Mucosa of gallbladder (tissue), 1 donor: ENCODE results near the gene CAMK2D. TPM values are rescaled to one million over a fixed set of nuclear protein-coding genes. Genes with fewer than 3 reads are reported as not detected.

Experiments used
- DNase-seq: peaks from one replicate; pipeline ENCODE4 v3.0.0-alpha.2; 2020; ENCODE audit warnings: low spot score
- total RNA-seq: library from RNA; stranded (reverse); gene quantifications from one replicate; pipeline ENCODE4 v1.2.1, GENCODE V29; 2021
- donor health status: DM: no; HTN: no; CAD: no.

The CAMK2D gene
- total RNA-seq, 1 donor from 2014 or later = 61.0 TPM

DNA sequence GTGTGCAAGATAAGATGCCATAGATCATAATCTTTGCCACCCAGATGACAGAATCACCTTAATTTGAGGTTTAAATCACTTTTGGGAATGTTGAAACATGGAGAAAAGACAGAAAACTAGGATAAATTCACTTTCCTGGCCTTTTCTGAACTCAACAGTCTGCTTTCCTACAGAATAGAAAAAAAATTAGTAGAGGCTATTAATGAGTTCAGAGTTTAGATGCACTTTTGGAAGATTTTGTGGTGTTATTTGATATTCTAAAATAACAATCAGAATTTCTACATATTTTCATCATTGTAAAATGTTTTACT lies 195.9 kb downstream of the CAMK2D start:
- DNase-seq = no peak

DNA sequence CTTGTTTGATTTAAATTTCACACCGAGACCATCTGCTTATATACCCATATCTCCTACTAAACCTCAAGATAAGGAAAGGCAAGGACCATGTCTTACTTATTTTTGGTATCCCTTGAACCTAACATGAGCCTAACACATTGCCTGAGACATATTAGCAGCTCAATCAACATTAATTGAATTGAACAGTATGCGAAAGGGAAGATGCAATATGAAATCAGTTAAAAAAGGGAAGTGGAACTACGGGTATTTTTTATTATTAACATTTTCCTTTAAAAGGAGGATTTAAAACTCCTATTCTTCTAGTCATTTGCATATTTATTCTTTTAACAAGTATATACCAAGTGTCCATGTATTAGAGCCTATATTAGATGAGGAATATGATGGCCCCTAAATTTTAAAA lies 197.0 kb downstream of the CAMK2D start:
- DNase-seq = no peak

DNA sequence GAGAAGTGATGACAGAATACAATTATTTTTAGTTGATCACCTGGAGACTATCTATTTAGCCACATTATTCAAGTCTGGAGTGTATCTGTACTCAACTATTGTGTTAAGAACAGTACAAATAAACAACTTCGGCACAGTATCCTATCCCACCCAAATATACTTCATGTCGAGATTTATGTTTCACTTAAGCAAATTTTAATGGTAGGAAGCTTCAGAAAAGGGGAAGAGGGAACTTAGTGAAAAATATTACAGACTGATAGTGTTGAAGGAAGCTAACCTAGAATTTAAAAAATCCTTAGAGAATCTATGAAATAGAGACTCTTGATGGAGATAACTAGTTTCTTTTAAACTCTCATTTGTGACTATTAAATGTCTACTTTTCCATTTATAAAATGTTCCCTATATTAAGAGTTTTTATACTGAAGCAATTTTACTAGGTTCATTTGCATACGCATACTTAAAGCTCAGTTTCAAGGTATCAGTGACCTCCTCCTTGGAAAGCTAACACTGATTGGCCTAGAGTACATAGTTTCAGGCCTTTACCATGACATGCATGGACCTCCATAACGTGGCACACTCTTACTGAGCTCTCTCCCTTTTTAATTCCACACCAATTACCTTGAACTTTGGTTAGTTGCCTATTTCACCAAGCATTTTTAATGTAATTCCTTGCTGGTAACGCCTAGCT lies 197.7 kb downstream of the CAMK2D start:
- DNase-seq = no peak

DNA sequence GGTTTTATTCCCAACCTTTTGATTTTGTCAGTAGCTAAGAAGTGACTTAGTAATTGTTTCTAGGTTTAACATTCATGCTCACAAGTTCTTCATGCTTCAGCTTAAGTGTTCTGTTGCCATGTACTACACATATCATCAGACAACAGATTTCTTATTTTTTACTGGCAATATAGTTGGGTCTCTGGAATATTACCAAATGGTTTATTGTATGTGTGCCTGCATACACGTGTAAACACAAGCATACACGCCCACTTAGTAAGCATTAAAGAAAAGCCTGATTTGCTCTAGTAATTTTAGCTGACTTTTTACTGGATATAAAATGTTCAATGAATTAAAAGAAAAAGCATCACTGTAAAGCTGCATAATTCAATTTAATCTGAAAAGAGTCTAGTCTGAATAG lies 199.8 kb downstream of the CAMK2D start:
- DNase-seq = no peak

DNA sequence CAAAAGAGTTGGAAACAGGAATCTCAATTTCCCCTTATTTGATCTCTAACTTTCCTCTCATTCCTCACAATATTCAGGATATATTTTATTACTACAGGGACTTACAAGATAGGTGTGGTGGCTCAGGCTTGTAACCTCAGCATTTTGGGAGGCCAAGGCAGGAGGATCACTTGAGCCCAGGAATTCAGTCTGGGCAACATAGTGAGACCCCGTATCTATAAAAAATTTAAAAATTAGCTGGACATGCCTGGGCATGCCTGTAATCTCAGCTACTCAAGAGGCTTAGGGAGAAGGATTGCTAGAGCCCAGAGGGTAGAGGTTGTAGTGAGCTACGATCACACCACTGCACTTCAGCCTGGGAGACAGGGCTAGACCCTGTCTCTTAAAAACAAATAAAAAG lies 200.4 kb downstream of the CAMK2D start:
- no peak for DNase-seq

DNA sequence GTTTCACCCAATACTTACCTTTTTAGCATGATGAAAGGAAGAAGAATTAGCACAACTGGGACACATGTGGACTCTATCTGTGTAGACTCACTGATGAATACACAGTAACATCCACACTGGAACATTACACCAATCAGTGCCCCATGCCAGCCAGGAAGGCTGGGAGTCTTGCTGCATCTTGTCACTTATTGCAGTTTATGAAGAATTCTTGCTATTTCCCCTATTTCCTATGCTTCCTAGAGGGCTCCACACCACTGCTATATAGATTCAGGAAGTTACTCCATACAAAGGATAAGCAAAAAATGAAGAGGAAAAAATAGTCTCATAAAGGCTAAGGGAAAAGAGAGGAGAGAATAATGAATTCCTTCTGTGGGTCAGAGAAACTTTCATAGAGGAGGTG lies 201.0 kb downstream of the CAMK2D start:
- DNase-seq = no peak

DNA sequence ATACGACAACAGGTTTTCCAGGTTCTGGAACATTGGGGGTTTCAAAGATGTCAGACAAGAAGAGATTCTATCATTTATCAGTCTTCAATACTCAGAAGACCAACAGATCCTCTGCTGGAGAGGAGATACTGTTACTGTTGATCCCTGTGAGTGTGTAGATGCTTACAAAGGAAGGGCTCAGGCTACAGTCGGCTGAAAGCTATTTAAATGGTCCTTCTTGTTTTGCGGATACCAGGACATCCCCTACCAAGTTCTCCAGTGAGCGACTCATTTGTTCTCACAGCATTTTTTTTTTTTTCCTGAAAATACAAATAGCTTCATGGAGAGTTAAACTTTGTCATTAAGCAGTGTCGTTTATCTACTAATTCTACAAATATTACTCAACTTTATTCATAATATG lies 201.6 kb downstream of the CAMK2D start:
- DNase-seq = no peak

DNA sequence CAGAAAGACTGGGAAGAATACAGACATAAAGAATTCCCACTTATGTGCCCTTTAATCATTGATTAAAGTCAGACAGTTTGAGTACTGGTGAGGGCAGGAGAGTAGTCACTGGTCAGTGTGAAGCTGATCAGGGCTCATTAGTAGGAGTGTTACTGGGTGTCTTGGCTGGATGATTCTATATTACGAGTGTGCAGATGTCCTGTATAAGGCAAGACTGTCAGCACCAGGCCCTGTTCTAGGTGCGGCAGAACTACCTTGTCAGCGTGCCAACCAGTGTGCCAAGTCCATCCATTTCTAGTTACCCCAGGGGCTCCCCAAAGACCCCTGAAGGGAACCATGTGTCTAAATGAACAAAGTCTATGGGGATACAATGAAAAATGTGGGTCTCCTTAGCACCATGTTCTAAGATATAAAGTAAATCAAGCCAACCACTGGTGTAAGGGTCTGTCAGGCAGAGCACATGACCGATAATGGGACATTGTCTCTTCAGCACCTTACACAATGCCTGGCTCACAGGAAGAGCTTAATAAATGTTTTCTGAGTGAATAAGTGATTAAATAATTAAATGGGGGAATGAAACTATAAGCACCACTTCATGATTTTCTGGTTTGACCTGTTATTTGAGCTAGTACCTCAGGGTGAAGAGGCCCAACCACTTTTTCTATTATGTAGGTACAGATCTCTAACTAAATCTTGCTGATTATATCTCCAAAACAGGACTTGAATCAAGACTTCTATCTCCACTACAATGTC lies 205.0 kb downstream of the CAMK2D start:
- no peak for DNase-seq

DNA sequence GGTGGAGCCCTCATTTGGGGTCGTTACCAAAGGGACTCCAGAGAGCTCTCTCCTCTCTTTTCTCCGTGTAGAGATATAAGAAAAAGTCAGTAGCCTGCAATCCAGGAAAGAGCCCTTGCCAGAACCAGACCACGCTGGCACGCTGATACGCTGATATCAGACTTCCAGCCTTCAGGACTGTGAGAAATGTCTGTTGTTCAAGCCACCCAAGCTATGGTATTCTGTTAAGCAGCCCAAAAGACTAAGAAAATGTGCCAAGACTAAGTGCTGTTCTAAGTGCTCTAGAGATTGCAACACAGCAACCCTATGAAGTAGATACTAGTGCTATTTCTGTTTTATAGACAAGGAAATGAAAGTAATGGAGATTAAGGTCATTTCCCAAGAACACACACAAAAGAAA lies 205.7 kb downstream of the CAMK2D start:
- DNase-seq = no peak

DNA sequence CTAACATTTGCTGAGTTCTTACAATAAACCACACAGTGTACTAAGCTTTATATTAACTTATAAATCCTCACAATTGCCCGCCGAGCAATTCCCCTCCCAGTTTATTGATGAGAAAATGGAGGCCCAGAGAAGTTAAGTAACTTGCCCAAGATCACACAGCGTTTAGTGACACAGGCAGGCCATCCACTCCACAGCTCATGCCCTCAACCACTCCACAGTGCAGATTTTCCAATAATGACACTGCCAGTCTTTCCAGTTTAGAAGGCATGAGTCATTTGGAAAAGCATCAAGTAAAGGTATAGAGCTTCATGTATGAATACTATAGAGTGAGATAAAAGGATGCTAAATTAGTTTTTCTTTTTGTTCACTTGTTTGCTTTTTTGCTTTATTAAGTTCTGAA lies 208.5 kb downstream of the CAMK2D start:
- no peak for DNase-seq

DNA sequence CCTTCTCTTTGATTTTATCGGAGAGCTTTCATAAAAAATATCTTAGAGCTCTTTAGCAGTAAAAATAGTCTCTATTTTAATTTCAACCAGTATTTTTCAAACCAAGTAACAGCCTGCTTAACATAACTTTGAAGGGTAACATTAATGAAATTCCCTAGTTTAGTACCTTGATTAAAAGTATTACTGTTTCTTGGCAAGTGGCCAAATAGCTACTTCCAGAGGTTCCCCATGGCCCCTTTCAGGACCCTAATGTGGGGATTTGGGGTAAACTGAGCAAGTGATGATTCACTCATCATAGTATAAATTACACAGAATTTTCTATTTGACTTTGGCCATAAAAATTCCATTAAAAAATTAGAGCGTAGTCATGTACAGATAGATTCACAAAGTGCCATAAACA lies 211.0 kb downstream of the CAMK2D start:
- DNase-seq = no peak

DNA sequence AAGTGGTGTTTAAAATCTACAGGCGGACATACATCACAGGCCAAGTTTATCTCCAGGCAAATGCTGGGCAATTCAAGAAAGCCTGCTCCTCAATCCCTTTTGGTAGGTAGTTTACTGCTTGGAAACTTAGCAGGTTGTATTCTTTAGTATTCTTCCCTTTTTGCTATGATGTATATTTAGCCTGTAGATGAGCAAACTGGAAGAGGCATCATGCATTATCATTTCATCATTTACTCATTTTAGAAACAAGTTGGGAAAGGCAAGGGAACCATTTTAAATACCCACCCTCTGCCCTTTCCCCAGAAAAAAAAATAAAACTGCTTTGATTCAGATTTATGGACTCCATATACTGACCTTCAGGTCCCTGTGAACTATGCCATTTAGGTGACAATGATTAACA lies 213.2 kb downstream of the CAMK2D start:
- no peak for DNase-seq

DNA sequence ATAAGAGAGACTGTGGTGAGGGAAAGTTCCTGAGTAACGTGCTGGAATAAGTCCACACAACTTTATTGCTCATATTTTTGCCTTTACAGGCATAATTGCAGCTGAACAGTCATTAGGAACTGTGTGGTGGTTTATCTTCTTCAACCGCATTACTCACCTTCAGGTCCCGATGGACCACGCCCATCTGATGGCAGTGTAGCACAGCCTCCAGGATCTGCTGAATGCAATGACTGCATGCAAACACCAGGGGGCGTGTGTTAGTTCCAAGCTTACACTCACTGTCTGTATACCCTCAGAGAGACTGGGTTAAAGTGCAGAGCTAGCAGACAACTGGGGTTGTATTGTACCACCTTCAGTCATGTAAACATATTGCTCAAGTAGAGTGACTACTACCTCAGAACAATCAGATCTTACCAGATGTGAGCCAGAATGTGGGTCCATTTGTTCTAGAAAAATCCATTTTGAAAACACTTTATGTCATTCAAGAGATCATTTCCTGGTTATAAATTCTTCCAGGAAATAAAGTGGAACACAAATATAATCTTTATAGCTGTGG lies 214.0 kb downstream of the CAMK2D start:
- peak; percentile 92 for DNase-seq

DNA sequence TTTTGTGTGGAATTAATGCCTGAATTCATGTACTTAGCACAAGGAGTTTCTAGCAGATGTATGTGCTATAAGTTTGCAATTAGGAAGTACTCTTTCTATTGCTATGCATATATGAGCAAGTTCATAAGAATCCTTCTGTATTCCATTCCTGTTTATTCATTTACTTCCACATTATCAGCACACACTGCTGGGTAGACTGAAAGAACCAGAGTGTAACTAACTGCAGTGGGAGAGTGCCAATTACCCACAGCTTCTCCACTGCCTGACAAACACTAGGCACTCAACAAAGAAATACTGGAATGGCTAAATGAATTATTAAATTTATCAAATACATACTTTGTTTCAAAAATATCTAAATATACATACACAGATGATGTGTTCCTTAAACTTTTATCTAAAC lies 219.6 kb downstream of the CAMK2D start:
- DNase-seq = no peak

DNA sequence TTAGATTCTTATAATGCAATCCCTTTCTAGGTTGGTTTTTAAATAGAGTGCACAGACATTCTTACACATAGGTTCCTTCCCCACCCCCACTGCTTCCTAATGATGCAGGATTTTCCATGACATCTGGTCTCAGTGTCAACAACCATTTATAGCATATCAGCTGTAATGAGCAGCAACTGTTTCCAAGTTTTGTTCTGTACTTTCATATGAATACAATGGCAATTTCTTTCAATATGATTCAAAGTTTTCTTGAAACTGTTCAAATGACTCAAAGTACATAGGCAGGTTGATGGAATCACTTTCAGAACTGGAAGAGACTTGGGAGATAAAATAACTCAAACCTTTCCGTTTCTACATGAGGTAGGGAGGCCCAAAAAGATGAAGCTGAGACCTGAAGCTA lies 220.7 kb downstream of the CAMK2D start:
- no peak for DNase-seq

DNA sequence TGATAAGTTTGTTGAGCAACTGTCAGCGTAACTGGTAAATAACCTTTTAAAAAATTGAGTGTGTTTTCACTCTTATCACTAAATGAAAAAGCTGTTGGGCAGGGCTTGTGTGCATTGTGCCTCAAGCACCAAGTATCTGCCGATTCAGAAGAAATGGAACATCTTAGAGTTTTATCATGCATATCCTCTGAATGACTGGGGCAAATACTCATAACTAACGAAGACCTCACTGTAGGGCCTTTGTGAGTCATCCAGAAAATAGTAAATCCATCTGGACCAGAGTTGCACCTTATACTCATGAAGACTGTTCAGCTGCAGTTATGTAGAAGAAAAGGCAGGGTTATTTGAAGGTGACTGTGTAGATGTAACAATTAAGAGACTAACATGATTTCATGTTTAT lies 222.1 kb downstream of the CAMK2D start:
- DNase-seq = no peak

DNA sequence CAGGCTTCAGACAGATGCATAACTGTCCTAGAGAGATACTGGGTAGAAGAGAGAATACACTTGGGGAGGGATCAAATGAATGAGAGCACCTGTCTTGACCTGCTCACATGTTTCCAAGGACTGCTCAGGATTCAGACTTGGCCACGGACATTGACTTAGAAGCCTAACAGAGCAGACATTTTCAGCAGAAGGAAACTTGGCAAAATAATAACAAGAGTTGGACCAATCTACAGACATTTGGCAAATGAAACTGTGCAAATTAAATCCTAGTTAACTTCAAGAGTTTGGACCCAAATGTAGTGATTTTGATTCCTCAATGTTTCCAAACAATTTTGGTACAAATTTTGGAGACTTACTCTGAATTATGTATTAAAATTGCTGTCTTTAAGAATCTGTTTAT lies 223.9 kb downstream of the CAMK2D start:
- no peak for DNase-seq

DNA sequence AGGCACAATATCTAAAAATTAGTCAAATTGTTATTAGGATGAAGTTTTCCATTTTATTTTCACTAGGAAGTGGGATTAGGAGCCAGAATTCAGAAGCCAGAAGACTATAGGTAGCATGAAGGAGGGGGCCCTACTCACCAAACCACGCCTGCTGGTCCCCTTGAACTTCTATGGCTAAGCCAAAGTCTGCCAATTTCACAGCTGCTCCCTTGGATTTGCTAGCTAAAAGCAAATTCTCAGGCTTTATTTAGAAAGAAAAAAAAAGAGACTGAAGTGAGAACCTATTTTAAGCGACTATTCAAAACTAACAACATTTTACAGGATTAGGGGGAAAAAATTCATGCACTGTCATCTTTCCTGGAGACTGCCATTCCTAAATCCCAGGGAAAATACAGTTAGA lies 224.3 kb downstream of the CAMK2D start:
- no peak for DNase-seq

DNA sequence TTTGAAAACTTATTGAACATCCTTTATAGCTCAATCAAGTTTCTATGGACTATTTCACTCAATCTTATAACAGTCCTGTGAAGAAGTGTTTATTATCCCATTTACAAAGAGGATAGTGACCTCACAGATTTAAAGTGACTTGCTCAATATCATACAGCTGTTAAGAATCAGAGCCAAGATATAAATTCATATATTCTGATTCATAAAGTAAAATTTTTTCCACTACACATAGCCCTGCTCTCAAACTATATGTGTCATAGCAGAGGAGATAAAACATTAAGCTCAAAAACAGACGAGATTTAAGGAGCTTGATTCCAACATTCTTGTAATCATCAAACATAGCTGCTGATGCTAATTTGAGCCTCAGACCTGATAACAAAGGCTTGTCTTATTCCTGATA lies 226.8 kb downstream of the CAMK2D start:
- DNase-seq = no peak

DNA sequence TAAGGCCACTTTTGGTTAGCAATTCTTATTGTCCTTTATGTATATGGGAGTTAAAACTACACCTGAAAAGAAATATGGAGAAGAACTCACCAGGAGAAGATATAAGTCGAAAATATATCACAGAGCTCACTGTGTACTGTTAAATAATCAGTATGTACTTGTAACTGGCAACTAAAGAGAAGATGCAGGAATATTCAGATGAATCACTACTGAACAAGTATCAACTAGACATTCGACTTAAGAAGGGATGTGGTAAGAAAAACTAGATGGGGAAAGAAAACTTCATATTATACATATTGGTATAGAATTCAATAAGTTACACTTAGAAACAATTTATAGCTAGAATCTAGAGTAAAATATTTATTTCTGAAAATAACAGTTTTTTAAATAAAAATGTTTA lies 230.0 kb downstream of the CAMK2D start:
- DNase-seq = no peak

DNA sequence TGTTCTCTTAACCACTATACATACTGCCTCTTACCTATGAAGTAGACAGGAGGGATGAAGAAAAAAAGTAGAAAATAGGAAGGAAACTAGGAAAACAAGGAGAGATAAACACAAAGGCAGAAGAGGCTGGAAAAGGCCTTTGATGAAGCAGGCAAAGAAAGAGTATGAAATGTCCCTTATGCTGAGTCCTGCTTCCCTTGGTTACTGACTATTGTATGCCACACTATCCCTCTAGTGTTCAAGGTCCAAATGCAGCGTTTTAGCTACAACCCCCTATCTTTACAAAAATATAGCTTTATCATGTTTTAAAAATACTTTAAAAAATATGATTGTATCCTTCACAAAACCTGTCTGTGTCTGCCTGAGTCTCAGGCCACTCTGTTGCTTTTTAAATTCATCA lies 233.1 kb downstream of the CAMK2D start:
- no peak for DNase-seq

DNA sequence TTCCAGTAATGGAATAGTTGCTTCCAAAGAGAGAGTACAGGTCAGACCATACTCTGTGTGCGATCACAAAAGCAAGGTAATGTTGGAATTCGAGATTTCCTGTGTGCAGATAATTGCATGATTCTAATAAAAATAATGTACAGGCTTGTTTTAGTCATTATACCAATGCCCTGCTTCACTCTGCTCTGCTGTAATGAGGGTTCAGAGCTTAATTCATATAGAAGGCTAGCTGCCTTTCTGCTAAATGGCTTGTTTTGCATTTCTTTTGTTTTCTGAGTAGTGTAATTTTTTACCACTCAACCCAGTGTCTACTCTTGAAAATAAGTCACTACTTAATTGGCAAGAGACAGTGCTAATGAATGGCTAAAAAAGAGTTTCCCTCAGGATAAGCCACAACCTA lies 236.0 kb downstream of the CAMK2D start:
- no peak for DNase-seq

DNA sequence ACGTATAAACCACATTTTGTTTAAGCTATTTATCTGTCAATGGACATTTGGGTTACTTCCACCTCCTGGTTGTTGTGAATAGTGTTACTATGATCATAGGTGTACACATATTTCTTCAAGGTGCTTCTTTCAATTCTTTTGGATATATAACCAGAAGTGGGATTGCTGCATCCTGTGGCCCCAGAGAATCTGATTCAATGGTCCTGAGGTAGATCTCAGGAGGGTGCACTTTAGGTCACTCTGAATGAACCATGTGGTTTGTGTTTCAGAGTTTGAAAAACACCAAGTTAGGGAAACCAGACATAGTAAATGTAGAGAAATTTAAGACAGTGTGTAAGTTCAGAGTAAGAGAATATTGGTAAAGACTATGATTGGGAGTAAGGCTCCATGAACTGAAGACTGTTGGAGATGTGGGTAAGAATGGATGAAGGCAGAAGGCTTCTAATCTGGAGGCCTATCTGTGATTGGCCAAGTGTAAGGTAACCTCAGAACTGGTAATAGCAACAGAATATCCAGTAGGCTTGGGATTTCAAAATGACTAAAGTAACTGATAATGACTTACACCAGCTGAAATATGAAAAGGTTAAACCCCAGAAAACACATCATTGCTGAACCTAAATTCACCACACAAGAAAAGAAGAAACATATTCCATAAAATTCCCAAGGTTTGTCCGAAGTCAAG lies 236.9 kb downstream of the CAMK2D start:
- no peak for DNase-seq
